GM18951 (cell line): ENCODE measurements around the gene RNF43.

ENCODE experiments used
- POLR2A ChIP-seq: IDR thresholded peaks from 4 replicates; pipeline ENCODE4 v1.6.1; 2011; ENCODE audit warnings: mild to moderate bottlenecking; ENCODE audit not compliant: insufficient read length, insufficient read depth; ENCODE audit errors: extremely low read depth
- in situ Hi-C: fragments of 300-500 bp; cut with MboI; formaldehyde crosslinking; loops from one replicate; pipeline ENCODE4 v1.12.0; 2022; ENCODE audit warnings: low sequenced_read_pairs, mixed read lengths, inconsistent platforms; ENCODE audit not compliant: unreplicated experiment

Gene RNF43

DNA sequence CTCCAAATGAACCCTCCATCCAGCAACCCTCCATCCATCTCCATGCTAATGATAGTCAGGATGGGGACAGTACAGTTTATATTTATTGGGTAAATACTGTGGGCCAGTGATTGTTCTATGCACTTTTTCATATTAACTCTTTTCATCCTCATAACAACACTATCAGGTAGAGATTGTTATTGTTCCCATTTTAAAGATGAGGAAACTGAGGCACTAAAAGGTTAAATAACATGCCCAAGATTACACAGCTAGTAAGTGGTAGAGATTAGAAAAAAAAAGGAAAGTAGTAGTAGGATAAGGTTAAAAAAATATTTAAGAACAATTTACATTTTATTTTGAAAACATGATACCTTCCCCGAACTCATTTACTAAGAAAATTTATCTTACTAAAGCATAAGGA lies 43.4 kb downstream of the RNF43 start:
- in situ Hi-C loops = no loop called here
- TF ChIP-seq POLR2A = no peak

DNA sequence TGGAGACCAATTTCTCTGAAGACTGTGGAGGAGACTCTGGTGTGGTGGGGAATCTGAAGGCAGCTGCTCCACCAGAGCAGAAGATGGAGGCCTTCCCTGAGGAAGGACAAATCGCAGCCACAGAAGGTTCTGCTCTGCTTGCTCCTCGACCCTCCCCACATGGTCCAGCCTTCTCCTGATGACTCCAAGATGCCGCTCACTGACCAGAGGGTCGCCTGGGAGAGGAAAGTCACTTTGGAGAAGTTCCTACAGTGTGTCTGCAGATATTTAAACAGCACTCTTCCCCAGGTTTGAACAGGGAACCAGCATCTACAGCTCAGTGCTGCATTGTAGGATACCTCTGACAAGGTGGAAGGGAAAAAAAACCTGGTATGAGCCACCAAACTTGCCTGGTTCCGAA lies 44.3 kb downstream of the RNF43 start:
- no peak for TF ChIP-seq POLR2A
- in situ Hi-C loops = no loop called here

DNA sequence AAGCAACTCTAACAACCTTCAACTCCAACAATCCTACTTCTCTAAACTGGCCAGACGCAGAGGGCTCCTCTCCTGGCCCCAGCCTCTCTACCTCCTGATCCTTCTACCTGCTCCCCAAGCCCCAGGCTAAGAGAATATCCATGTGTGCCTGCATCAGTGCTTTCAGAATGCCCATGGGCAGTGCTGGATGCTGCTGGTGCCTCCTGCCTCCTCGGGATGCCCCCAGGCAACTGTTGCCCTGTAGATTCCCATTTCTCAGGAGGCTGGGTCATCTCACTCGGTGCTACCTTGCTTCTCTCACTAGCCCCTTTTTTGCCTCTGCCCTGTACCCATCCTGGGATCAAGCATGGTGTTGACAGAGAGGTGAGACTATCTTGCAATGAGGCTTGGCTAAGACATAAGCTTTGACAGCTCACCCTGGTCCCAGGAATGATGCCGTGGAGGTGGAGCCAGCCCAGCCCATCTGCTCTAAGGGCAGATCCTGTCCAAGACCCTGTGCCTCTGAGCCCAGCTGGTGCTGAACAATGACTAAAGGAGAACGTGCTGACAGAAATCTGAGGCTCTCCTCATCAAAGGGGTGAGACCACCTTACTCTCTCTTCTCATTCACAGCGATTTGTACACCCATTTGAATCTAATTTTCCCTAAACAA lies 45.9 kb downstream of the RNF43 start:
- no peak for TF ChIP-seq POLR2A
- in situ Hi-C loops = no loop called here

DNA sequence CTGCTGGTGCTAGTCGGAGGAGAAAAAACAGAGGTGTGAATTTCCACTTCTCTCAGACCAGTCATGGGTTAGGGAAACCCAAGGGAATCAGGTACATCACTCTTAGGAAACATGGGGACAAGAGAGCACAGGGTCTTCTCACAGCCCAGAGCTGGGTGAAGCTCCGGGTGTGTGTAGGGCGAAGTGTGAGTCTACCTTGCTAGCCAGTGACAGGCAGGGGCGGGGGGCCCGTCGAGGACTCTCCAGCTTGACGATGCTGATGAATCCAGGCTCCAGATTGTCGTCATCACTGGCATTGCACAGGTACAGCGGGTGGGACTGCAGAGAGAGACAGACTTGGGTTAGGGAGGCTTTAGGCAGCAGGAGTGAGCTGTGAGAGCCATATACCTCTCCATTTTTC lies 46.6 kb downstream of the RNF43 start:
- no peak for TF ChIP-seq POLR2A
- in situ Hi-C loops = no loop called here

DNA sequence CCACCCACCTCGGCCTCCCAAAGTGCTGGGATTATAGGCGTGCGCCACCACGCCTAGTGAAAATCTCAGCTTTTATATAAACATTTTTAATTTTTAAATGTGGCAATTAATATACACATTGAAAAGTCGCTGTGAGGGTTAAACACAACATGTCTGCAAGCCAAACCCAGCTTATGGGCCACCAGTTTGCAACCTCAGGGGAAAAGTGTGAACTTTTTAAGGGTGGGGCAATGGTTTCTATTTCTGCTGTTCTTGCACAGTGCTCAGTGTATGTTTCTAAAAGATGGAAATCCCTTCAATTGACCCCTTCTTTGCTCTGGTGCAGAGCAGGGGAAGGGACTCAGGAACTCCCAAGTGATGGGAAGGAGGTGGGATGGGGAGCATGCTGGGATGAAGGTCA lies 47.0 kb downstream of the RNF43 start:
- in situ Hi-C loops = no loop called here
- TF ChIP-seq POLR2A = no peak

DNA sequence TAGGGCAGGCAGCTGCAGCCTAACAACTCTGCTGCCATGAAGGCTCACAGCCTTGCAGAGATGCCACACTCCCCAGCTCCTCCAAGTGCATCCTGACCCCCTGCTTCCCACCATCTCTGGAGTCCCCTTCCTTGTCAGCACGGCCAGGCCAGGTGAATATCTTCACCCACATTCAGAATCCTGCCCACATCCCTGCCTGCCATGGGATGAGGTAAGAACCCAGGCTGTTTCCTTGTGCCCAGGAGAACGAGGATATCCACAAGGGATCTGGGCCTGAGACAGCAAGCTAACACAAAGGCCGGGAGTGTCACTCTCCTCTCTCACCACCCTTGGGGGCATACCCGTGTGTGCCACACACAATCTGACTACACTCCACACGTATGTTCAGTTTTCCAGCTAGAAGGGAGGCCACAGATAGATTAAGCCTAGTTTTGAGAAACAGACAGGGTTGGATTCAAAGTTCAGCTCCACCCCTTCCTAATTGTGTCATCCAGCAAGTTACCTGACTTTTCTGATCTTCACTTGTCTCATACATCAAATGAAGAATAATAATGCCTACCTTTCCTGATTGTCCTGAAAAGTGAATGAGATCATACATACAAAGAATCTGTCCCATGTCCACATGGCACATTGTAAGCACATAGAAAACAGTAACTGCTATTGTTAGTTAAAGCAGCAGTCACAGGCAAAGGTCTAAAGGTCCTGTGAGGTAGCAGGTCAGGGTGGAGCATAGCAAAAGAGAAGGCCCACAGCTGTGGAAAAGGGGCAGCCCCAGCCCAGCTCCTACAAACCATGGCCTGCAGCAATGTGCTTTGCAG lies 47.9 kb downstream of the RNF43 start:
- in situ Hi-C loops = no loop called here
- no peak for TF ChIP-seq POLR2A

DNA sequence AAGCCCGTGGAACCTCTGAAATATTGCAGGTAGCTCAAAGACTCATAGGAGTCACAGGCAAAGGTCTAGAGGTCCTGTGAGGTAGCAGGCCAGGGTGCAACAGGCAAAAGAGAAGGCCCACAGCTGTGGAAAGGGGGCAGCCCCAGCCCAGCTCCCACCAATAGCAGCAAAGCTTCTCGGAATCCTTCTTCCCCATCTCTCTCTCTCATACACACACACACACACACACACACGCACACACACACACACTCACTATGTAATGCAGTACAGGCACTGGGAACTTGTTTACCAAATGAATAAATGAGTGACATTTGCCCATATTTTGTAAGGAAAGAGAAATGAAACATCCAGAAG lies 48.5 kb downstream of the RNF43 start:
- no peak for TF ChIP-seq POLR2A
- in situ Hi-C loops = no loop called here
